Retinal pigment epithelial cell (primary cell): ENCODE data around the gene BACH1.

Experiments used
- DNase-seq: peaks from one replicate; pipeline ENCODE4 v3.0.0-alpha.2; 2010; ENCODE audit warnings: low read depth
- H3K4me3 ChIP-seq: 2 replicates; pipeline ENCODE4 v1.5.1; 2011; ENCODE audit warnings: mild to moderate bottlenecking, low read length, control low read depth, moderate library complexity
- TF ChIP-seq, protein P1 (sequence below): conservative IDR thresholded peaks from 2 replicates; pipeline ENCODE4 v1.5.1; 2011; ENCODE audit warnings: low read depth, low read length, control low read depth, inconsistent platforms

Gene BACH1

DNA sequence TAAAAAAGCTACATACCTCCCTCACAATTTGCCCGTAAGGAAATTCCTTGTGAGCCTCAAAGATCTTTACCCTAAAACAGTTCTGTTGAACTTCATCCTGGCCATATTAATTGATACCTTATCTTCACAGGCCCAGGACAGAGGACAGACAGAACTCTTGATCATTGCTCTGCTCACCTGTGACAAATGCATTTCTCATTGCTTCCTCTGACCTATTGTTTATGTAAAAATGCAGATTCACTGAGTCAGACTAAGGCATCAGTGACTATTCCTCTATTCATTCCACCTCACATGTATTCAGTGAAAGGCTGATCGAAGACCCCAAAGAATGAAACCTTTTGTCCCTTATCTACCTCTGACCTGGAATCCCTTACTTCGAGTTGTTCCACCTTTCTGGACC lies 61.0 kb downstream of the BACH1 start:
- no peak overlapping the region for H3K4me3 ChIP-seq
- TF ChIP-seq, protein P1, sequence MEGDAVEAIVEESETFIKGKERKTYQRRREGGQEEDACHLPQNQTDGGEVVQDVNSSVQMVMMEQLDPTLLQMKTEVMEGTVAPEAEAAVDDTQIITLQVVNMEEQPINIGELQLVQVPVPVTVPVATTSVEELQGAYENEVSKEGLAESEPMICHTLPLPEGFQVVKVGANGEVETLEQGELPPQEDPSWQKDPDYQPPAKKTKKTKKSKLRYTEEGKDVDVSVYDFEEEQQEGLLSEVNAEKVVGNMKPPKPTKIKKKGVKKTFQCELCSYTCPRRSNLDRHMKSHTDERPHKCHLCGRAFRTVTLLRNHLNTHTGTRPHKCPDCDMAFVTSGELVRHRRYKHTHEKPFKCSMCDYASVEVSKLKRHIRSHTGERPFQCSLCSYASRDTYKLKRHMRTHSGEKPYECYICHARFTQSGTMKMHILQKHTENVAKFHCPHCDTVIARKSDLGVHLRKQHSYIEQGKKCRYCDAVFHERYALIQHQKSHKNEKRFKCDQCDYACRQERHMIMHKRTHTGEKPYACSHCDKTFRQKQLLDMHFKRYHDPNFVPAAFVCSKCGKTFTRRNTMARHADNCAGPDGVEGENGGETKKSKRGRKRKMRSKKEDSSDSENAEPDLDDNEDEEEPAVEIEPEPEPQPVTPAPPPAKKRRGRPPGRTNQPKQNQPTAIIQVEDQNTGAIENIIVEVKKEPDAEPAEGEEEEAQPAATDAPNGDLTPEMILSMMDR = no peak
- no peak for DNase-seq

DNA sequence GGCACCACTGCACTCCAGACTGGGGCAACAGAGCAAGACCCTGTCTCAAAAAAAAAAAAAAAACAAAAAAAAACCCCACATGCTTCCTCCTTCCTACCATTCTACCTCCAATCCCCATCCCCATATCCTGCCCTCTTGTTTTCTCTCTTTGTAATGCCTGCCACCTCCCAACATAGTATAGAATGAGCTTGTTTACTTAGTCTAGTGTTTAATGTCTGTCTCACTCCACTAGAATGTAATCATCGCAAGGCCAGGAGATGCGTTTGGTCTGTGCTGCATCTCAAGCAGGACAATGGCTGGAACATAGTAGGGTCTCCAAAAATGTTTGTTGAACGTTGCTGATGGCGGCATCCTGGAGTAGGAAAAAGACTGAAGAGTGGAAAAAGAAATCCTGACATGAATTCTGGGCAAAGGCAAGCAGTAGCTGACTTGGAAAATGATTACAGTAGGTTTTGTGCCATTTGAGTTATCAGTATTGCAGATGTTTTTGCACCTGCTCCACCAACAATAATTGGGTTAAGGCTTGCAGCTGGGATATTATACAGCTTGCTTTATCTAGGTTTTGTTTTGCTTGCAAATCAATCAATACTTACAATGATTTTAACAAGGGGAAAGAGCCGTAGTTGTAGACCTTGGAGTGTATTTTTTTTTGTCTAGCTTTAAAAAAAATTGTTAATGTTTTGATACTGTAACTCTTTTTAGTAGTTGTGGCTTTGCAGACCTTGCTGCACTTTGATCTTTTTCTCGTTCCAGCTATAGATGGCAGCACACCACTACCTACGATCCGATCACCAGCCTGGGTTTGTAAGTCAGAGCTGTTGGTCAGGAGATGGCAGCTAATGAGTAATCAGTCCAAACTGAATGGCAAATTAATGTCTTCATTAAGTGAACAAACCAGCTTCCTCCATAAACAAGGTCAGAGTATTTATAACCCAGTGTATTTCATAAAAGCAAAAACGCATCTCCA lies 62.4 kb downstream of the BACH1 start:
- H3K4me3 ChIP-seq = no peak overlapping the region
- DNase-seq = no peak
- TF ChIP-seq, protein P1 = peak; percentile 42

DNA sequence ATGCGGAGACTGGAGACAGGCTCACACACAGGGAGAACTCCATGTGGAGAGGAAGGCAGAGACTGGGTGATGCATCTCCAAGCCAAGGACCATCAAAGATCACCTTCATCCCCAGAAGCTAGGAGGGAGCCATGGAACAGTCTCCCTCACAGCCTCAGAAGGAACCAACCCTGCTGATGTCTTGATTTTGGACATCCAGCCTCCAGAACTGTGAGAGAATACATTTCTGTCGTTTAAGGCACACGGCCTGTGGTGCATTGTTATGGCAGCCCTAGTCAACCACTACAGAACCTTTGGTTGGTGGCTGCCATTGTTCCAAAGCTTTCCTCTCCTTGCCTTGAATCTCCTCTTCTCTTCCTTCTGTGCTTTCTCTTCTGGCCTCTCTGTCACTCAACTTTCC lies 64.0 kb downstream of the BACH1 start:
- TF ChIP-seq, protein P1 = no peak
- no peak overlapping the region for H3K4me3 ChIP-seq
- DNase-seq = no peak

DNA sequence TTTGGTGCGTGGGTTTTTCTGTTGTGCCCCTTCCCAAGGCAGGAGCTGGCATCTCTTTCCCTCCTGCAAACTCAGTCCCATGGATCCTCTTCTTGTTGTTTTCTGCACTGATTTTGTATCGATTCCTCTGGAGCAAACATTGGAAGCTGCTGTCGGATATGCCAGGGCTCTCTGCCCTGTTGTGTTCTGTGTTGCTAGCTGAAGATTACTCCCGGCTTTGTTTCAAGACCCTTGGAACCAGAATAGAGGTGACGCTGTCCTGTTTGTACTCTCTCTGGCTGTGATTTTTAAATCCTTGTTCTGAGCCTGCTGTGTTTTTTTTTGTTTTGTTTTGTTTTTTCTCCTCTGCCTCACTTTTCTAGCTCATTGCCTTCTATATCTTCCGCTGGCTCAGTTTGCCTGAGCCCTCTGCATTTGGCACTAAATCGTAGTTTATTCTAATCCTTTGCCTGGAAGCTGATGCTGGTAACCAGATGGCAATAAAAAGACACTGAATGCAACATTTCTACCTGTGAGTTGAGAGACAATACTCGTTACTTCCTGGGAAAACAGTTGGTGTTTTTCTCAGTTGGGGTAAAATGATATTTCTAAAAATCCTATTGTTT lies 67.0 kb downstream of the BACH1 start:
- TF ChIP-seq, protein P1 = no peak
- no peak for DNase-seq
- H3K4me3 ChIP-seq = no peak overlapping the region

DNA sequence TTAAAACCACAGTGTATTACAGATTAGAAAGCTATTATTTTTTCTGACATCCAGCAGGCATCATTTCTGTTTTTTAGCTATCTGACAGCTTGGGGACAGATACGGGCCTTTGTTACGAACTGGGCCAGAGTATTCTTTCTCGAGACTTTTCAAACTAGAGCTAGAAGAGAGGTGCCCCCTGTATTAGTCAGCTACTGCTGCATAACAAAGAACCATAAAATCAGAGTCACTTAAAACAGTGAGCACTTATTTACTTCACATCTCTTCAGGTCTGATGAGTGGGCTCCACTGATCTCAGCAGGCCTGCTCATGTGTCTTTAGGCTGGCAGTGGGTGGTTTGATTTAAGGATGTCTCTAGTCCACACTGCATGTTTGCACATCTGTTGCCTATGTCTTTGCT lies 67.8 kb downstream of the BACH1 start:
- no peak overlapping the region for H3K4me3 ChIP-seq
- TF ChIP-seq, protein P1 = no peak
- DNase-seq = no peak

DNA sequence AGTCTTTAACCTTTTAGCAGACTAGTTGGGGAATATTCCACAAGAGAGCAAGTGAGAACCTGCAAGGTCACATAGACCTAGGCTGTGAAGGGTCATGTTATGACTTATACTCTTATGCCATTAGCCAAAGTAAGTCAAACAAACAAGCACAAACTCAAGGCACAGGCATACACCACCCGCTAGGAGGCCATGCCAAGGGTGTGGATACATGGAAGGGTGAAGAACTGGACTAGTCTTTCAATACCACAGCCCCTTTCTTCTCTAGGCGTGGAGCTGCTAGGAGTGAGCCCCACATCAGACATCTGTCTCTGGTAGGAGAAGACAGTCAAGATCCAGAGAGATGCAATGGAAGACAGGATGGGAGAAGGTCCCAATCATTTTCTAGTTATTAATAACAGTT lies 68.6 kb downstream of the BACH1 start:
- TF ChIP-seq, protein P1 = no peak
- no peak for DNase-seq
- H3K4me3 ChIP-seq = no peak overlapping the region
